Ascending aorta (tissue), 2 donors: ENCODE data around the gene TLE5. TPM values are rescaled to one million over a fixed set of nuclear protein-coding genes. Genes with fewer than 3 reads are reported as not detected.
A peak's percentile ranks its signal among the peaks of the same experiment; 100 is the strongest.
"Not testable (repeated sequence)": the region's sequence is repeated elsewhere in the genome, so short reads cannot be mapped to it uniquely, and the experiment has no call there.

Experiments used
- DNase-seq, 2 donors: peaks; one replicate each; pipeline ENCODE4 v3.0.0-alpha.2; 2019; ENCODE audit warnings: low spot score in 2 of 2
- H3K27ac ChIP-seq, 2 donors: fragments of 200-600 bp; sonication (generic); one replicate each; pipeline ENCODE4 v1.5.1; 2016 to 2017; ENCODE audit warnings: mild to moderate bottlenecking in 1 of 2
- H3K27me3 ChIP-seq: fragments of 200-600 bp; sonication (generic); one replicate; pipeline ENCODE4 v1.5.1; 2017
- H3K36me3 ChIP-seq, 2 donors: fragments of 200-600 bp; sonication (generic); one replicate each; pipeline ENCODE4 v1.5.1; 2016
- H3K4me1 ChIP-seq, 2 donors: fragments of 200-600 bp; sonication (generic); one replicate each; pipeline ENCODE4 v1.5.1; 2016 to 2017; ENCODE audit warnings: mild to moderate bottlenecking in 1 of 2
- H3K4me3 ChIP-seq, 2 donors: fragments of 200-600 bp; sonication (generic); one replicate each; pipeline ENCODE4 v1.5.1; 2016 to 2017; ENCODE audit warnings: mild to moderate bottlenecking in 1 of 2
- H3K9me3 ChIP-seq, 2 donors: fragments of 200-600 bp; sonication (generic); one replicate each; pipeline ENCODE4 v1.5.1; 2016
- CTCF ChIP-seq, 3 experiments: fragments of 200-600 bp in 2 of 3; fragments of 450-650 bp in 1 of 3; sonication (generic) in 2 of 3; IDR thresholded peaks; one replicate each; pipeline ENCODE4 v1.5.1; 2016 to 2019; ENCODE audit warnings: antibody characterized with exemption in 3 of 3, mild to moderate bottlenecking in 1 of 3, moderate library complexity in 1 of 3
- intact Hi-C: fragments of 100-400 bp; cut with DNase I; formaldehyde crosslinking; loops from one replicate; pipeline ENCODE4 v1.15.1; 2023
- total RNA-seq: library from RNA; depleted of rRNA; stranded (reverse); fragments of >200 nt; gene quantifications from one replicate; pipeline ENCODE4 v1.1.0, GENCODE V29; 2016

TLE5 gene
- total RNA-seq, 1 donor from 2014 or later = 559 TPM

- no peak overlapping the region for H3K27ac ChIP-seq
Measured at GRCh38 chr19:3053218-3053621, 9.1 kb downstream of the TLE5 start.

GRCh38 chr19:3050016-3050415 lies 12.3 kb downstream of the TLE5 start:
- H3K27me3 ChIP-seq, H3K4me3 ChIP-seq, intact Hi-C loops, H3K4me1 ChIP-seq, DNase-seq, H3K27ac ChIP-seq, H3K9me3 ChIP-seq: not testable (repeated sequence)
- H3K36me3 ChIP-seq = peaks cover 19 to 21% of the 10 kb centered on the region in 2 donors

More at GRCh38 chr19:3053218-3053621, 9.1 kb downstream of the TLE5 start:
- TF ChIP-seq CTCF (IDR thresholded peaks at IDR 0.05) = no peak
- intact Hi-C loops = no loop called here
- Histone ChIP-seq H3K4me1 (peaks cover 3 to 10% of the 10 kb centered on the region in 2 donors), H3K27me3 (no peaks in the 10 kb centered on the region), H3K36me3 (peaks cover 29 to 44% of the 10 kb centered on the region in 2 donors), H3K4me3 (no peak overlapping the region), H3K9me3 (no peaks in the 10 kb centered on the region)
- DNase-seq = no peak

- intact Hi-C loops = no loop called here
- no peak for TF ChIP-seq CTCF (IDR thresholded peaks at IDR 0.05)
- Histone ChIP-seq H3K4me3 (no peak overlapping the region), H3K27me3 (no peaks in the 10 kb centered on the region), H3K9me3 (no peaks in the 10 kb centered on the region), H3K36me3 (peaks cover 10 to 12% of the 10 kb centered on the region in 2 donors), H3K4me1 (peaks cover 0 to 10% of the 10 kb centered on the region in 2 donors), H3K27ac (no peak overlapping the region)
- no peak for DNase-seq
Measured at GRCh38 chr19:3049089-3049488, 13.2 kb downstream of the TLE5 start.

GRCh38 chr19:3048190-3048533 lies 14.1 kb downstream of the TLE5 start:
- H3K9me3 ChIP-seq = no peaks in the 10 kb centered on the region
- H3K36me3 ChIP-seq = peaks cover 2 to 3% of the 10 kb centered on the region in 2 donors
- intact Hi-C loops = no loop called here
- H3K27me3 ChIP-seq = no peaks in the 10 kb centered on the region
- H3K27ac ChIP-seq = no peak overlapping the region
- TF ChIP-seq CTCF (IDR thresholded peaks at IDR 0.05) = no peak
- H3K4me3 ChIP-seq = peak overlapping the region; percentile 58 to 69
- H3K4me1 ChIP-seq = peaks cover 0 to 10% of the 10 kb centered on the region in 2 donors
- no peak for DNase-seq

- H3K9me3 ChIP-seq = no peaks in the 10 kb centered on the region
- H3K36me3 ChIP-seq = no peaks in the 10 kb centered on the region
- intact Hi-C loops = no loop called here
- no peaks in the 10 kb centered on the region for H3K27me3 ChIP-seq
- H3K4me3 ChIP-seq = peak overlapping the region; percentile 58 to 69
- peak overlapping the region; percentile 43 to 58 for H3K27ac ChIP-seq
- TF ChIP-seq CTCF (IDR thresholded peaks at IDR 0.05) = no peak
- peak; percentile 49 to 93 for DNase-seq
- H3K4me1 ChIP-seq = peaks cover 0 to 10% of the 10 kb centered on the region in 2 donors
Measured at GRCh38 chr19:3047496-3048189, 14.7 kb downstream of the TLE5 start.

GRCh38 chr19:3046698-3047495 lies 15.4 kb downstream of the TLE5 start:
- no peak for TF ChIP-seq CTCF (IDR thresholded peaks at IDR 0.05)
- Histone ChIP-seq H3K36me3 (no peaks in the 10 kb centered on the region), H3K4me1 (peaks cover 0 to 10% of the 10 kb centered on the region in 2 donors), H3K4me3 (peak overlapping the region; percentile 58 to 69), H3K9me3 (no peaks in the 10 kb centered on the region), H3K27me3 (no peaks in the 10 kb centered on the region), H3K27ac (peak overlapping the region; percentile 43 to 58)
- no peak for DNase-seq
- intact Hi-C loops = no loop called here
